Esophagus (tissue), 2 donors: ENCODE results near the gene ENGASE. TPM values are rescaled to one million over a fixed set of nuclear protein-coding genes. Genes with fewer than 3 reads are reported as not detected.
"Not testable (repeated sequence)": the region's sequence is repeated elsewhere in the genome, so short reads cannot be mapped to it uniquely, and the experiment has no call there.

Experiments
- H3K27ac ChIP-seq, 2 donors: one replicate each; pipeline ENCODE4 v1.5.1; 2013; ENCODE audit warnings: low read depth in 2 of 2, mild to moderate bottlenecking in 2 of 2, inconsistent platforms in 1 of 2, low read length in 1 of 2, moderate library complexity in 1 of 2
- H3K27me3 ChIP-seq, 2 donors: one replicate each; pipeline ENCODE4 v1.6.1; 2013; ENCODE audit warnings: low read length in 2 of 2, control low read depth in 1 of 2, mild to moderate bottlenecking in 1 of 2; ENCODE audit not compliant: insufficient read depth in 2 of 2, control insufficient read depth in 1 of 2
- H3K36me3 ChIP-seq, 2 donors: one replicate each; pipeline ENCODE4 v1.6.1; 2013; ENCODE audit warnings: low read length in 1 of 2; ENCODE audit not compliant: control insufficient read depth in 2 of 2, insufficient read depth in 2 of 2
- H3K4me1 ChIP-seq, 2 donors: one replicate each; pipeline ENCODE4 v1.6.1; 2013; ENCODE audit warnings: low read length in 1 of 2; ENCODE audit not compliant: control insufficient read depth in 2 of 2, insufficient read depth in 2 of 2
- H3K4me3 ChIP-seq, 2 donors: one replicate each; pipeline ENCODE4 v1.5.1; 2013; ENCODE audit warnings: low read length in 2 of 2, mild to moderate bottlenecking in 2 of 2, low read depth in 1 of 2, moderate library complexity in 1 of 2
- H3K9me3 ChIP-seq, 2 donors: one replicate each; pipeline ENCODE4 v1.6.1; 2013; ENCODE audit warnings: mild to moderate bottlenecking in 2 of 2, low read depth in 1 of 2, low read length in 1 of 2, moderate library complexity in 1 of 2; ENCODE audit not compliant: control insufficient read depth in 2 of 2, insufficient read depth in 1 of 2
- WGBS, 2 donors: extraction: QIAGEN DNeasy Blood & Tissue Kit; methylation state at CpG; one replicate each; pipeline ENCODE4 v1.1.7; 2013; 5-methylcytosine and 5-hydroxymethylcytosine counted together
- polyA plus RNA-seq, 2 donors: library from polyadenylated mRNA; stranded (reverse); fragments of 200-250 nt; gene quantifications; one replicate each; pipeline ENCODE4 v1.2.3, GENCODE V29; 2013
- donor health status: healthy with polysubstance abuse.
- donor health status: Bipolar disorder and iron deficiency.

The ENGASE gene
- polyA plus RNA-seq = 10 to 100 TPM; 10.6 to 31.7 TPM

- Histone ChIP-seq H3K4me3 (peak within 1 kb of the TSS; percentile 76 to 78), H3K36me3 (peaks cover 6% of the 10 kb centered on the region in 2 donors), H3K9me3 (no peaks in the 10 kb centered on the region), H3K4me1 (no peaks in the 10 kb centered on the region), H3K27ac (peak within 1 kb of the TSS; percentile 82 to 89), H3K27me3 (no peaks in the 10 kb centered on the region)
- WGBS, 2 donors = 1% methylated on average over 68 to 106 of the region's 106 CpGs
Observed at GRCh38 chr17:79074649-79075445, at the start of gene ENGASE. TSS of gene ENGASE (plus strand) at chr17:79074824. CDS start at chr17:79074945, 121 bp downstream.

DNA sequence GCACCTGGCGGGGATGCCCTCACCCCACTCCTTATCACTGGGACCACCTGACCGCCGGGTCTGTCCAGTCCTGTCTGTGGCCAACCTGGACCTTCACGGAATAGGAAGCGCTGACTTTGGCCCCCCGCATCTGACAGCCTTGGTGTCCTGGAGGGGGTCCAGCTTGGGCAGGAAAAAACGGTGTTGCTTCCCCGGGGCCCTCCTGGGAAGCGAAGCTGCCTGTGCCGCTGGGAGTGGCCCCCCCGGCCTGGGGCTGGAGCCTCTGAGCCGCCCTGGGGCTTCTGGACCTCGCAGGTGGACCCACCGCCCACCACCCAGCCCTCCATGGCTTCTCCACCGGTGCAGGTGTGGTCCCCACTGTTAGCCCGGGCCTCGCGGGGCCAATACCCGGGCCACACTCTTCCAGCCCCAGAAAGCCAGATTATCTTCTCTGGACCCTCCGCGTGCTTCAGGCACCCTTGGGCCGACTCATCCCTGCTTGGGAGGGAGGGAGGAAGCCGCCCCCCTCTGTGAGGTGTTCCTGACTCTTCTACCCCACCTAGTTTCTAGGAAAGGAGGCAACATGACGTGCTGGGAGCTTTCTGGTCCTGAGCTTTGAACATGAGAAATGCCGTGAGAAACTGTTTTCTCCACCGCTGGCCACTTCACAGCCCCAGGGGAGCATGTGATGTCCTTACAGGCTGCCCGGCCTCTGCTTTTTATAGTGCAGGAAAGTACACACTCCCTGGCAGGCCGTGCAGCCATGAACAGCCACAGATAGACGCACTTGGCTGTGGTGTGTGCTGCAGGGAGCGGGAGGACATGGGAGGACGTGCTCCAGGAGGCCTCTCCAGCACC is 49.5 kb upstream of the ENGASE start:
- no peaks in the 10 kb centered on the region for H3K9me3 ChIP-seq
- peaks cover 10 to 24% of the 10 kb centered on the region in 2 donors for H3K4me1 ChIP-seq
- H3K27ac ChIP-seq = peak overlapping the region in 1 of 2 donors; percentile 14
- peak overlapping the region; percentile 37 to 53 for H3K4me3 ChIP-seq
- H3K36me3 ChIP-seq = no peaks in the 10 kb centered on the region
- WGBS, 2 donors = 38 to 57% methylated on average over 31 of the region's 31 CpGs
- H3K27me3 ChIP-seq = no peaks in the 10 kb centered on the region

GRCh38 chr17:79026376-79027273 is 48.0 kb upstream of the ENGASE start:
- Histone ChIP-seq H3K27ac (peak overlapping the region; percentile 43 to 48), H3K4me1 (peaks cover 10 to 22% of the 10 kb centered on the region in 2 donors), H3K4me3 (no peak overlapping the region), H3K27me3 (no peaks in the 10 kb centered on the region), H3K9me3 (no peaks in the 10 kb centered on the region), H3K36me3 (no peaks in the 10 kb centered on the region)
- WGBS, 2 donors = 41 to 50% methylated on average over 16 of the region's 16 CpGs

GRCh38 chr17:79027274-79027924 is 47.2 kb upstream of the ENGASE start:
- Histone ChIP-seq H3K9me3 (no peaks in the 10 kb centered on the region), H3K4me1 (peaks cover 10 to 22% of the 10 kb centered on the region in 2 donors), H3K27ac (peak overlapping the region; percentile 43 to 48), H3K4me3 (no peak overlapping the region), H3K36me3 (no peaks in the 10 kb centered on the region), H3K27me3 (no peaks in the 10 kb centered on the region)
- whole genome bisulfite sequencing, 2 donors = 23 to 26% methylated on average over 10 of the region's 10 CpGs

DNA sequence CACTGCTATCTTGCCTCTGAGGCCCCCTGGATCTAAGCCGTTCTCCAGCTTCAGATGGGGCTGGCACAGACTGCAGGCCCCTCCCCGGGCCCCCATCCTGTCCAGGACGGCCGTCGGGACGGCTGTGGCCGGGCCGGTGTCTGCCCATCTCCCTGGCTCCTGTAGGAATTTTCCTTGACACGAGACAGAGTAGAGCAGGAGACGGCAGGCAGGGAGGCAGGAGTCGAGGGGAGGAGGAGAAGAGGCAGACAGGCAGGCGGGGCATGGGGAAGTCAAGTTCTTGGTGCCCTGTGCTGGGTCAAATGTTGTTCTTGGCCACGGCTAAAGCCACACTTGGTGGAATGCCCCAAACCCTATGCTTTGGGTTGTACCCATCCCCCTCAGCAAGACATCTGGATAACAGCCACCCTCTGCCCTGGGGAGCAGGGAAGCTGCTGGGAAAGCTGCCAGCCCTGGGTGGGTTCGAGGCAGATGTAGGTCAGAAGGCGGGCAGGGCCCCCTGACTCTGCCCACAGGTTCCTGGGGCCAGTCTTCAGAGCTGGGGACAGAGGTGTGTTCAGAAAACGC is 46.6 kb upstream of the ENGASE start:
- 19 to 22% methylated on average over 16 of the region's 16 CpGs for WGBS, 2 donors
- Histone ChIP-seq H3K4me1 (peaks cover 10 to 22% of the 10 kb centered on the region in 2 donors), H3K27me3 (no peaks in the 10 kb centered on the region), H3K27ac (peak overlapping the region in 1 of 2 donors; percentile 43), H3K36me3 (no peaks in the 10 kb centered on the region), H3K4me3 (no peak overlapping the region), H3K9me3 (no peaks in the 10 kb centered on the region)

DNA sequence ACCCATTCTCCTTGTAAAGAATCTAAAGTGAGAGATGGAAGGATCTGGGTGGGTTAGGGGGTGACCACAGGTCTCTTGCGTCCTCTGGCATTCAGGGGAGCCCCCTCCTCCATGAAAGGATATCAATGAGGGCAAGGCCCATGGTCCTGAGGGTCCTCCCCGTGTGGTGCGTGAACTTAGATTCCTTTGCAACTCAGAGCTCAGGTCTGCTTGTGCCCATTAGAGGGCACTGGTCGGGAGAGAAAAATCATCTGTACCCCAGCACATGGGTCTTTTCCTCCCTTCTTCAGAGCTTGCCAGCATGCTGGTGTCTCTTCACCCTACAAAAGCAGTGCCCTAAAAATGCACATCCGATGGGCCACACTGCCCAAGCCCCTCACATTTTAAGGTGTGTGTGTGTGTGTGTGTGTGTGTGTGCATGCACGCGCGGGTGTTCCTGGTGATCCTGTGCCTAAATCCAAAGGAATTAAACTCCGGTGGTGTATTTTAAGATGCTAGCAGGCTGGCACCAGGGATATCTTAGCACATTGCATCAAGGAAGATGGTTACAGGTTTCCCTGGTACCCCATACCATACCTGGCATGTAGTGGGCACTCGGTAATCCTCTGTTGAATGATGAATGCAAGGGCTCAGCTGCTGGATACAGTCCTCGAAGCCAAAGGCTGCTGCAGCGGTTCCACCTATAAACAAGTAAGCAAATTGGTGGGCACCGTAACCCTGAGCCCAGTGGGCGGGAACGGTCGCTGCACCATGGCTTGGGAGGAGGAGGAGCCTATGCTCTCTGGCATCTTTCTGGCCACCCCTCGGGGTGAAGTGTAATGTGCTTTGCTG is 45.9 kb upstream of the ENGASE start:
- H3K9me3 ChIP-seq = no peaks in the 10 kb centered on the region
- no peaks in the 10 kb centered on the region for H3K36me3 ChIP-seq
- H3K27me3 ChIP-seq = no peaks in the 10 kb centered on the region
- H3K27ac ChIP-seq = no peak overlapping the region
- H3K4me1 ChIP-seq = peaks cover 10 to 26% of the 10 kb centered on the region in 2 donors
- H3K4me3 ChIP-seq = no peak overlapping the region
- WGBS, 2 donors = 68 to 74% methylated on average over 17 of the region's 17 CpGs

DNA sequence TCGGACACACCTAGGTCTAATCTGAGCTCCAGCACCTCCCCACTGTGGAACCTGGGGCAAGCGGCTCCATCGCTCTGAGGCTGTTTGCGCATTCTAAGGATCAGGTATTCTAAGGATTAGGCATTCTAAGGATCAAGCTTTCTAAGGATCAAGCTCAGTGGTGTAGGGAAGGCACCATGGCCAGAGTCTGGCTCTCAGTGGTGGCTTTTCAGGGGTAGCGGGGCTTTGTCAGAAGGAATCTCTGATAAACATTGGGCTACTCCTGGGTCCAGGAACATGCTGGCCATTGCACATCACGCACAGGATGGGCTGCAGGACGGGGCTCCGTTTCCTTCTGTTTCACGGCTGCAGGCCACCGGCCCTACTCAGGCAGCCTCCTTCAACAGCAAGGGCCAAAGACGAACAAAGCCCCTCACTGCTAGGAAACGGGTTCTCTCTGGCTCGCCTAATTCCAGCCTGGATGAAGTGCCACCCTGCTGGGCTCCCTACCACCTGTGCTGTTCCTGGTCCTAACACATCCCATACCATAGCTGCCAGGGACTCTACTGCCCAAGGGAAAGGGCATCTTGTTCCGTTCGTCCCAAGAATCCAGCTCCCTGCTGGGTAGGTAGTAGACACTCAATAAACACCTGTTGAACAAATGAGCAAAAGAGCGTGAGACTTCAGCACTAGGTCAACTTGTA is 45.2 kb upstream of the ENGASE start:
- 87 to 88% methylated on average over 16 of the region's 16 CpGs for WGBS, 2 donors
- no peaks in the 10 kb centered on the region for H3K27me3 ChIP-seq
- H3K36me3 ChIP-seq = no peaks in the 10 kb centered on the region
- H3K27ac ChIP-seq = no peak overlapping the region
- no peak overlapping the region for H3K4me3 ChIP-seq
- peaks cover 10 to 23% of the 10 kb centered on the region in 2 donors for H3K4me1 ChIP-seq
- H3K9me3 ChIP-seq = no peaks in the 10 kb centered on the region

GRCh38 chr17:79030636-79031035 is 44.0 kb upstream of the ENGASE start:
- peaks cover 10 to 24% of the 10 kb centered on the region in 2 donors for H3K4me1 ChIP-seq
- H3K36me3 ChIP-seq, H3K27ac ChIP-seq, H3K4me3 ChIP-seq, H3K9me3 ChIP-seq, H3K27me3 ChIP-seq: not testable (repeated sequence)
- 90 to 93% methylated on average over 12 of the region's 12 CpGs for WGBS, 2 donors
